ENCODE measurements around the gene ZFTA. TPM values are rescaled to one million over a fixed set of nuclear protein-coding genes. Genes with fewer than 3 reads are reported as not detected.

The ZFTA gene
- total and polyA plus RNA-seq, 2 experiments from 2014 or later: 8.3 to 36.6 TPM

GRCh38 chr11:63766531-63767235 lies 1.9 kb downstream of the ZFTA start:
- H3K36me3 ChIP-seq (ENCODE audit: insufficient read depth): no peaks in the 10 kb centered on the region
- H3K4me3 Mint-ChIP-seq: peak overlapping the region; percentile 91
- peaks cover 37% of the 10 kb centered on the region for H3K4me1 ChIP-seq (ENCODE audit: insufficient read depth)
- peaks cover 40% of the 10 kb centered on the region for H3K79me2 ChIP-seq (replicated peaks; ENCODE audit: insufficient read depth)
- peaks cover 41% of the 10 kb centered on the region for H3K27me3 Mint-ChIP-seq (ENCODE audit: insufficient read depth, low read depth, poor library complexity)
- H3K27ac ChIP-seq (ENCODE audit: low read depth): no peak overlapping the region
- no peak overlapping the region for H2AFZ ChIP-seq
- peaks cover 37% of the 10 kb centered on the region for H3K4me1 Mint-ChIP-seq
- H3K27me3 ChIP-seq (ENCODE audit: insufficient read depth): peaks cover 23% of the 10 kb centered on the region
- no peak for TF ChIP-seq ZNF331 (CRISPR knock-in tag; IDR thresholded peaks at IDR 0.05; ENCODE audit: low read depth)
- TF ChIP-seq, protein P1, sequence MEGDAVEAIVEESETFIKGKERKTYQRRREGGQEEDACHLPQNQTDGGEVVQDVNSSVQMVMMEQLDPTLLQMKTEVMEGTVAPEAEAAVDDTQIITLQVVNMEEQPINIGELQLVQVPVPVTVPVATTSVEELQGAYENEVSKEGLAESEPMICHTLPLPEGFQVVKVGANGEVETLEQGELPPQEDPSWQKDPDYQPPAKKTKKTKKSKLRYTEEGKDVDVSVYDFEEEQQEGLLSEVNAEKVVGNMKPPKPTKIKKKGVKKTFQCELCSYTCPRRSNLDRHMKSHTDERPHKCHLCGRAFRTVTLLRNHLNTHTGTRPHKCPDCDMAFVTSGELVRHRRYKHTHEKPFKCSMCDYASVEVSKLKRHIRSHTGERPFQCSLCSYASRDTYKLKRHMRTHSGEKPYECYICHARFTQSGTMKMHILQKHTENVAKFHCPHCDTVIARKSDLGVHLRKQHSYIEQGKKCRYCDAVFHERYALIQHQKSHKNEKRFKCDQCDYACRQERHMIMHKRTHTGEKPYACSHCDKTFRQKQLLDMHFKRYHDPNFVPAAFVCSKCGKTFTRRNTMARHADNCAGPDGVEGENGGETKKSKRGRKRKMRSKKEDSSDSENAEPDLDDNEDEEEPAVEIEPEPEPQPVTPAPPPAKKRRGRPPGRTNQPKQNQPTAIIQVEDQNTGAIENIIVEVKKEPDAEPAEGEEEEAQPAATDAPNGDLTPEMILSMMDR (conservative IDR thresholded peaks at IDR 0.05; ENCODE audit: low read depth in 2 of 2): no peak
- TF ChIP-seq JUNB (IDR thresholded peaks at IDR 0.05; ENCODE audit: unreplicated experiment): no peak
- peak overlapping the region; percentile 88 for H3K4me3 ChIP-seq
- H3K4me2 ChIP-seq: peak overlapping the region; percentile 98
- ATAC-seq (no peak), DNase-seq (ENCODE audit: low spot score) (no peak)
- peaks cover 18% of the 10 kb centered on the region; the same call in 2 of the 3 replicates for H3K36me3 Mint-ChIP-seq (ENCODE audit: low read depth)
- H3K9me2 ChIP-seq (ENCODE audit: insufficient read depth): no peaks in the 10 kb centered on the region
- no peak overlapping the region for H3K27ac Mint-ChIP-seq
- H3K9me3 Mint-ChIP-seq: peaks cover 6% of the 10 kb centered on the region; the same call in 2 of the 3 replicates
- peaks cover 17% of the 10 kb centered on the region for H3F3A ChIP-seq (replicated peaks; ENCODE audit: low read depth)
- peaks cover 12% of the 10 kb centered on the region for H4K20me1 ChIP-seq (replicated peaks; ENCODE audit: insufficient read depth)

- Mint-ChIP-seq H3K27ac (peak overlapping the region; percentile 52; the same call in 1 of the 2 replicates), H3K4me3 (peak overlapping the region; percentile 56)
- DNase-seq (ENCODE audit: low spot score): peak; percentile 18
- TF ChIP-seq, protein P2, sequence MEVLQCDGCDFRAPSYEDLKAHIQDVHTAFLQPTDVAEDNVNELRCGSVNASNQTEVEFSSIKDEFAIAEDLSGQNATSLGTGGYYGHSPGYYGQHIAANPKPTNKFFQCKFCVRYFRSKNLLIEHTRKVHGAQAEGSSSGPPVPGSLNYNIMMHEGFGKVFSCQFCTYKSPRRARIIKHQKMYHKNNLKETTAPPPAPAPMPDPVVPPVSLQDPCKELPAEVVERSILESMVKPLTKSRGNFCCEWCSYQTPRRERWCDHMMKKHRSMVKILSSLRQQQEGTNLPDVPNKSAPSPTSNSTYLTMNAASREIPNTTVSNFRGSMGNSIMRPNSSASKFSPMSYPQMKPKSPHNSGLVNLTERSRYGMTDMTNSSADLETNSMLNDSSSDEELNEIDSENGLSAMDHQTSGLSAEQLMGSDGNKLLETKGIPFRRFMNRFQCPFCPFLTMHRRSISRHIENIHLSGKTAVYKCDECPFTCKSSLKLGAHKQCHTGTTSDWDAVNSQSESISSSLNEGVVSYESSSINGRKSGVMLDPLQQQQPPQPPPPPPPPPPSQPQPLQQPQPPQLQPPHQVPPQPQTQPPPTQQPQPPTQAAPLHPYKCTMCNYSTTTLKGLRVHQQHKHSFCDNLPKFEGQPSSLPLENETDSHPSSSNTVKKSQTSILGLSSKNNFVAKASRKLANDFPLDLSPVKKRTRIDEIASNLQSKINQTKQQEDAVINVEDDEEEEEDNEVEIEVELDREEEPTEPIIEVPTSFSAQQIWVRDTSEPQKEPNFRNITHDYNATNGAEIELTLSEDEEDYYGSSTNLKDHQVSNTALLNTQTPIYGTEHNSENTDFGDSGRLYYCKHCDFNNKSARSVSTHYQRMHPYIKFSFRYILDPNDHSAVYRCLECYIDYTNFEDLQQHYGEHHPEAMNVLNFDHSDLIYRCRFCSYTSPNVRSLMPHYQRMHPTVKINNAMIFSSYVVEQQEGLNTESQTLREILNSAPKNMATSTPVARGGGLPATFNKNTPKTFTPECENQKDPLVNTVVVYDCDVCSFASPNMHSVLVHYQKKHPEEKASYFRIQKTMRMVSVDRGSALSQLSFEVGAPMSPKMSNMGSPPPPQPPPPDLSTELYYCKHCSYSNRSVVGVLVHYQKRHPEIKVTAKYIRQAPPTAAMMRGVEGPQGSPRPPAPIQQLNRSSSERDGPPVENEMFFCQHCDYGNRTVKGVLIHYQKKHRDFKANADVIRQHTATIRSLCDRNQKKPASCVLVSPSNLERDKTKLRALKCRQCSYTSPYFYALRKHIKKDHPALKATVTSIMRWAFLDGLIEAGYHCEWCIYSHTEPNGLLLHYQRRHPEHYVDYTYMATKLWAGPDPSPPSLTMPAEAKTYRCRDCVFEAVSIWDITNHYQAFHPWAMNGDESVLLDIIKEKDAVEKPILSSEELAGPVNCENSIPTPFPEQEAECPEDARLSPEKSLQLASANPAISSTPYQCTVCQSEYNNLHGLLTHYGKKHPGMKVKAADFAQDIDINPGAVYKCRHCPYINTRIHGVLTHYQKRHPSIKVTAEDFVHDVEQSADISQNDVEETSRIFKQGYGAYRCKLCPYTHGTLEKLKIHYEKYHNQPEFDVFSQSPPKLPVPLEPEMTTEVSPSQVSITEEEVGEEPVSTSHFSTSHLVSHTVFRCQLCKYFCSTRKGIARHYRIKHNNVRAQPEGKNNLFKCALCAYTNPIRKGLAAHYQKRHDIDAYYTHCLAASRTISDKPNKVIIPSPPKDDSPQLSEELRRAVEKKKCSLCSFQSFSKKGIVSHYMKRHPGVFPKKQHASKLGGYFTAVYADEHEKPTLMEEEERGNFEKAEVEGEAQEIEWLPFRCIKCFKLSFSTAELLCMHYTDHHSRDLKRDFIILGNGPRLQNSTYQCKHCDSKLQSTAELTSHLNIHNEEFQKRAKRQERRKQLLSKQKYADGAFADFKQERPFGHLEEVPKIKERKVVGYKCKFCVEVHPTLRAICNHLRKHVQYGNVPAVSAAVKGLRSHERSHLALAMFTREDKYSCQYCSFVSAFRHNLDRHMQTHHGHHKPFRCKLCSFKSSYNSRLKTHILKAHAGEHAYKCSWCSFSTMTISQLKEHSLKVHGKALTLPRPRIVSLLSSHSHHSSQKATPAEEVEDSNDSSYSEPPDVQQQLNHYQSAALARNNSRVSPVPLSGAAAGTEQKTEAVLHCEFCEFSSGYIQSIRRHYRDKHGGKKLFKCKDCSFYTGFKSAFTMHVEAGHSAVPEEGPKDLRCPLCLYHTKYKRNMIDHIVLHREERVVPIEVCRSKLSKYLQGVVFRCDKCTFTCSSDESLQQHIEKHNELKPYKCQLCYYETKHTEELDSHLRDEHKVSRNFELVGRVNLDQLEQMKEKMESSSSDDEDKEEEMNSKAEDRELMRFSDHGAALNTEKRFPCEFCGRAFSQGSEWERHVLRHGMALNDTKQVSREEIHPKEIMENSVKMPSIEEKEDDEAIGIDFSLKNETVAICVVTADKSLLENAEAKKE (CRISPR knock-in tag; IDR thresholded peaks at IDR 0.05): no peak
- TF ChIP-seq STAT1 (IDR thresholded peaks at IDR 0.05; ENCODE audit: unreplicated experiment): no peak
- TF ChIP-seq ZNF331 (CRISPR knock-in tag; IDR thresholded peaks at IDR 0.05; ENCODE audit: low read depth): no peak
- no peak for TF ChIP-seq CREB1 (CRISPR knock-in tag; IDR thresholded peaks at IDR 0.05; ENCODE audit: low read depth)
- no peak for TF ChIP-seq POLR2AphosphoS5 (IDR thresholded peaks at IDR 0.05; ENCODE audit: low read depth)
- no peak for TF ChIP-seq NANOG (IDR thresholded peaks at IDR 0.05; ENCODE audit: borderline replicate concordance)
- TF ChIP-seq, protein P1 (conservative IDR thresholded peaks at IDR 0.05; ENCODE audit: low read depth in 2 of 2): no peak
- TF ChIP-seq EZH2phosphoT487 (IDR thresholded peaks at IDR 0.05; ENCODE audit: unreplicated experiment): no peak
Observed at GRCh38 chr11:63765688-63766241, 2.8 kb downstream of the ZFTA start.

More at GRCh38 chr11:63765688-63766241, 2.8 kb downstream of the ZFTA start:
- H3K4me1 Mint-ChIP-seq: peaks cover 41% of the 10 kb centered on the region
- Histone ChIP-seq H2AFZ (no peak overlapping the region), H3K36me3 (ENCODE audit: insufficient read depth) (no peaks in the 10 kb centered on the region), H3K27me3 (ENCODE audit: insufficient read depth) (peaks cover 14% of the 10 kb centered on the region), H3K27ac (ENCODE audit: low read depth) (peak overlapping the region; percentile 45; the same call in 1 of the 2 replicates), H3K4me1 (ENCODE audit: insufficient read depth) (peaks cover 43% of the 10 kb centered on the region), H3K9me2 (ENCODE audit: insufficient read depth) (no peaks in the 10 kb centered on the region), H4K20me1 (replicated peaks; ENCODE audit: insufficient read depth) (peaks cover 13% of the 10 kb centered on the region), H3F3A (replicated peaks; ENCODE audit: low read depth) (peaks cover 23% of the 10 kb centered on the region), H3K79me2 (replicated peaks; ENCODE audit: insufficient read depth) (peaks cover 47% of the 10 kb centered on the region), H3K4me3 (peak overlapping the region; percentile 88; the same call in 1 of the 2 replicates), H3K4me2 (peak overlapping the region; percentile 98)
- ATAC-seq: no peak
- peaks cover 6% of the 10 kb centered on the region; the same call in 2 of the 3 replicates for H3K9me3 Mint-ChIP-seq
- peaks cover 46% of the 10 kb centered on the region for H3K27me3 Mint-ChIP-seq (ENCODE audit: insufficient read depth, low read depth, poor library complexity)
- peaks cover 18% of the 10 kb centered on the region; the same call in 2 of the 3 replicates for H3K36me3 Mint-ChIP-seq (ENCODE audit: low read depth)

All from GM23338 (cell line).